GM19372 (cell line): ENCODE results near the gene KLF15.

Experiments used
- ATAC-seq: cut with Tn5 transposase; IDR thresholded peaks from one replicate; pipeline ENCODE4 v1.9.1; 2021; ENCODE audit warnings: mild to moderate bottlenecking, low read depth, moderate library complexity; ENCODE audit not compliant: unreplicated experiment

KLF15 gene

DNA sequence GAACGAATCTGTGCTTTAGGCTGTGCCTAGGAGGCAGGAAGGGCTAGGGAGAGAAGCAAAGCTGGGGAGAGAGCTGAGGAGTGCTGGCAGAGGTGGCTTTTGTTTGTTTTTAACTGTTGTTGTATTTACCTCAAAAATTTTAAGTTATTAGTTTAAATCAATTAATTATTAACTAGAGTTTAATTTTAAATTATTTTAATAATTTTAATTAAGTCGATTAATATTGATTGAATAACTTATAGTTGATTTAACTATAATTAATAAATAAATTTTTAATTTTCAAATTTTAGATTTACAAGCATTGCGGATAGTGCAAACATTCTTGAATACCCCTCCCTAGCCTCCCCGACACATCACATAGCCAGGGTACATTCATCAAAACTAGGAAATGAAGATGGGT, 30.6 kb downstream of the KLF15 start:
- no peak for ATAC-seq

DNA sequence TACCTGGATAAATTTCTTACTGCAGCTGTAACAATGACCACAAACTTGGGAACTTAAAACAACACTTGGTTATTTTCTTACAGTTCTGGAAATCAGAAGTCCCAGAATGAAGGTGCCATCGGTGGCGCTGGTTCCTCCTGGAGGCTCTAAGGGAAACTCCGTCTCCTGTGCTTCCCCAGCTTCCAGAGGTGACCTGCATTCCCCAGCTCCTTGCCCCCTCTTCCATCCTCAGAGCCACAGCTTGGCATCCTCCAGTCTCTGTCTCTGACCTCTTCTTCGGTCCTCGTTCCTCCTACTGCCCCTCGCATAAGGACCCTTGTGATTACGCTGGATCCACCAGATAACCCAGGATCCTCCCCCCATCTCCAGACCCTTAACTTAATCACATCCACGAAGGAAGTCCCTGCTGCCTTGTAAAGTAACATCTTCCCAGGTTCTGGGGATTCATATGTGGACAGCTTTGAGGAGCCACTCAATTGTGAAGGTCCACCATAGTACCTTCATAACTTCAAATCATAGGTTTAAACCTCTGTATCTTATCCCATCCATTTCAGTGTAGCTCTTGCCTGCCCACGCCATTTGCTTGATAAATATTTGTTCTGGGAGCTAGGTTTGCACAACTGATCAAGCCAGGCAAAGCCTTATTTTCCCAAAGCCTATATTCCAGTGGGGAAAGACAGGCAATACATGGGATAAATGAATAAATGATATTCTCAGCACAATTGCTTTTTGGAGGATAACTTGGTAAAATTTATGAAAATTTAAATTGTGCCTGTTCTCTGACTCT, 34.8 kb downstream of the KLF15 start:
- no peak for ATAC-seq

- ATAC-seq, result no peak
Measured at GRCh38 chr3:126321490-126321889, 35.7 kb downstream of the KLF15 start.

DNA sequence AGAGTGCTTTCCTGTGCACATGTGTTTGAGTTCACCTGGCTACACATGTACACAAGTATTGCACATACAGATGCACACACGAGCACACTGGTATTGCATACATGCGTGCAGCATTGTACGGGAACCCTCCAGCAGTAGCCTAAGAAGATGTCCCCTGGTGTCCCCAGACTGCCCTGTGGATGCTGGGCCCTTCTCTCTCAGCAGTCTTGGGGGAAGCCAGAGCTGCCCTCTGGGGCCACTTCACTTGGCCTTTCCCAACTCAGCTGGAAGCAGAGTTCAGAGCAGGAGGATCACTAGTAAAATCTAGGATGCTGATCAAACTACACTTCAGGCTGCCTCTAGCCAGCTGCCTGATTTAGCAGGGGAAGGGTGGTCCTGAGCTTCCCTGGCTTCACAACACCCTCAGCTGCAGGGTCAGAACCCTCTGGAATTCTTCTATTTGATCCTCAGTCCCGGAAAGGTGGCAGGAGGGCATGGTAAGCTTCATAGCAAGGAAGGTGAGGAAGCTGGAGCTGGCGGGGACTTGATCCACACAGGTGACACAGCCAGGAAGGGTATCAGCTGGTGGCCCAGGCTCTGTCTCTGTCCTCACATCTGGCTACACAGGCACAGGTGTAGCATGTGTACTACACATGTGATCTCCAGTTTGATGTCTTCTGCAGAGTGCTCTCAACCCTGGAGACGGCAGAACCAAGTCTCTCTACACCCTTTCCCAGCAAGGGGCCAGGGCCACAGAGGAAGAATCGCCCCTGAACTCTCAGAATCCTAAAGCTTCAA, 36.5 kb downstream of the KLF15 start:
- ATAC-seq, result no peak

- ATAC-seq, result no peak
Measured at GRCh38 chr3:126319701-126320295, 37.4 kb downstream of the KLF15 start.

DNA sequence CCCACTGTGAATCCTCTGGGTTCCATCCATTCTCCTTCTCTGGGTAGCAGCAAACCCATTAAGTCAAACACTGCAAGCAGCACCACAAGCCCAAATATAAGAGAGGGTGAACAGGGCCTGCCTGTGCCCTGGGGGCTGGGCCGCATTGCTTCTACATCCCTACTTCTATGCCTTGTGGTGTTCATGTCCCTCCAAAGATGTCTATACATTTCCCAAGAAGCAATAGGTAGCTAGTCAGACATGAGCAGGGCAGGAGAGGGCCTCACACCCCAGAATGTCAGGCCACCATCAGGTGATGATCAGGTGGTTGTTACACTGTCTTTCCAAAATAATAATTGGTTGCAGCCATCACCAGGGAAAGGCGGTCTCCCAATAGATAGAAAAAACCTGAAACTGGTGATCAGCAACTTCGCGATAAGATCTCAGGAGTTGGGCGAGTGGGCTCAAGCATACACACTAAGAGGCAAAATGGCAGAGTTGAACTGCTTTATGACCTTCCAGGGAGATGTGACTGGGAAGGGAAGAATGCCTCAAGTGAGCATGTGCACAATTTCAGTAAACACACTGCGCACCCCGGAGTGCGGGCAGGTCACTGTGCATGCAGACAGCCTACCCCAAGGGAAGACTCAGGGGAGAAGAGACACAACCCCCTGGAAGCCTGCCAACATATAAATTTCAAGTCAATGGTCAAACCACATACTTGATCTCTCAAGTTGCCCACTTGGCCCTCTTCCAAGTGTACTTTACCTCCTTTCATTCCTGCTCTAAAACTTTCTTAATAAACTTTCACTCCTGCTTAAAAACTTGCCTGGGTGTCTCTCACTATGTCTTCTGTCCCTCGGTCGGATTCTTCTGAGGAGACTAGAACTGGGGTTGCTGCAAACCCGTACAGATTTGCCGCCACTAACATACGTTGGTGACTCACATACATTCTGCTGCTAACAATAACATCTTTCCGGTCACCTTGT, 39.9 kb downstream of the KLF15 start:
- ATAC-seq, result no peak

DNA sequence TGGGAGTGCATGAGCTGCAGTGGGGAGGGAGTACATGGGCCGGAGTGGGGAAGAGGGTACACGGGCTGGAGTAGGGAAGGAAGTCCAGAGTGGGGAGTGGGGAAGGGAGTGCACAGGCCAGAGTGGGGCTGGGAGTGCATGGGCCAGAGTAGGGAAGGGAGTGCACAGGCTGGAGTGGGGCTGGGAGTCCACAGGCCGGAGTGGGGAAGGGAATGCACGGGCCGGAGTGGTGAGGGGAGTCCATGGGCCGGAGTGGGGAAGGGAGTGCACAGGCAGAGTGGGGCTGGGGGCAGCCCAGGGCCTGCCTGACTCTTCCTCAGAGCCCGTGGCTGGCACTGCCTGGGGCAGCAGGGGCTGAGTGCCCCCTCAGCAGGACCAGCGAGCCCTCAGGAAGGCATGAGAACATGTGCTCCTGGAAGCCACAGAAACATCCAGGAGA, 40.7 kb downstream of the KLF15 start:
- ATAC-seq, result no peak

GRCh38 chr3:126316031-126316461, 41.2 kb downstream of the KLF15 start:
- ATAC-seq, result no peak

DNA sequence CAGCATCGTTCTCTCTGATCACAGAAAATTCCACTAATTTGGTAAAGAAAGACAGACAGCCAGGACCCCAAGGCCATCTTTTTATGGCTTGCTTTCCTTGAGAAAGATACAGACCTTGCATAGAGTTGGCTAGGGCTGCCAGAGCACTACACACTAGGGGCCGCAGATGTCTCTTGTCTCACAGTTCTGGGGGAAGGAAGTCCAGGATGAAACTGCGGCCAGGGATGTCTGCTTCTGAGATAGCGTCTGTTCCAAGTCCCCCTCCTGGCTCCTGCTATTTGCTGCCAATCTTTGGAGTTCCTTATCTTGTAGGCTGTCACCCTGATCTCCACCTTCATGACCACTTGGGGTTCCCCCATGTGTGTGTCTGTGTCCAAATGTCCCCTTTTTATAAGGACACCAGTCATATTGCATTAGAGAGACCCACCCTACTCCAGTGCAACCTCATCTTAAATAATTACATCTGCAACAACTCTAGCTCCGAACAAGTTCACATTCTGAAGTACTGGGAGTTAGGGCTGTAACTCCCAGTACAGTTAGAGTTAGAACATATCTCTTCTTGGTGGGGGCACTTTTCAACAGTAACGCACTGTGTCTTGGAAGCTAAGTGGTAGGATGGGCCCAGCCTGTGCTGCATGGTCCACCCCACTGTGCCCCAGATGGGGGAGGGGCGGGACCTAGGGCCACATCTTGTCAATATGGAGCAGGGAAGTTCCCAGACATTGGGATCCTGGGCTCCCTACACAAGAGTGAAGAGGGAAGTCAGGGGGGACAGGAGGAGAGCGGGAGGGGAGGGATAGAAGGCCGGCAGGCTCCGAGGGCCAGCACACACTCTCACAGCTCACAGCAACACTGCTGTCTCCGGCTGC, 42.2 kb downstream of the KLF15 start:
- ATAC-seq, result no peak

GRCh38 chr3:126314305-126314789, 42.9 kb downstream of the KLF15 start:
- no peak for ATAC-seq

DNA sequence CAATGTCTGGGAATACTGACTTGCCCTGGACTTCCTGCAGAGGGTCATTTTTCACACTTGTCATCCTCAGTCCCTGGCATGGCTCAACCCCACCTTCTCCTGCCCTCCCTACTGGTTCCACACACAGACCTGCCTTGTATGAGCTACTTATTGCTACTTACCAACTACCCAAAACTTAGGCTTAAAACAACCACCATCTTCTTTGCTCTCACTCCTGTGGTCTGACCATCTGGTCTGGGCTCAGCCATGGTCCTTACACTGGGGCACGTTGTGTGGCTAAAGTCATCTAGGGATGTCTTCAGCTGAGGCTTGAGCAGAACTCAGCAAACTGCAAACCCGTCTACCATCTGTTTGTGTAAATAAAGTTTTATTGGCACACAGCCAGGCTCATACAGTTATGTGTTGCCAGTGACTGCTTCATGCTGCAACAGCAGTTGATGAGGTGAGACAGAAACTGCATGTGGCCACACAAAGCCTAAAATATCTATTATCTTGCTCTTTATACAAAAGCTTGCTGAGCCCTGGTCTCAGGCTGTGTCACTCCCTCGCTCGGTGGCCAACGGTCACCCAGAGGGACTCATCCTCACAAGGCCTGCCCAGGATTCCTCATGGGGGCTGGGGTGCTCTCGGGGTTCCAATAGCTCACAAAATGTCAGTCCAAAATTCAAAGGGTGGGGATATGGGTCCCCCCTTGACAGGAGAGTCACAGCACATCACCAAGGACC, 43.5 kb downstream of the KLF15 start:
- ATAC-seq, result no peak

DNA sequence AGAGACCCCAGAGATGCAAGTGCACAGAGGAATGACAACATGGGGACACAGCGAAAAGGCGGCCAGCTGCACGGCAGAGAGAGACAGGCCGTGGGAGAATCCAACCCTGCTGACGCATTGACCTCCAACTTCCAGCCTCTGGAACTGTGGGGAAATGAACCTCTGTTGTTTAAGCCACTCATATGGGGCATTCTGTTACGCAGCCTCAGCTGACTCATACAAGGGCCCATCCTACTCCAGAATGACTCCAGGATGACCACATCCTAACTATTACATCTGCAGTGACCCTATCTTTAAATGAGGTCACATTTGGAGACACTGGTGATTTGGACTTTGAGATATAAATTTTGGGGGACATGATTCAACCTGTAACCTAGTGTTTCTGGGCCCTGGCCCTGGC, 44.0 kb downstream of the KLF15 start:
- ATAC-seq, result no peak

GRCh38 chr3:126312341-126312740, 44.9 kb downstream of the KLF15 start:
- no peak for ATAC-seq

DNA sequence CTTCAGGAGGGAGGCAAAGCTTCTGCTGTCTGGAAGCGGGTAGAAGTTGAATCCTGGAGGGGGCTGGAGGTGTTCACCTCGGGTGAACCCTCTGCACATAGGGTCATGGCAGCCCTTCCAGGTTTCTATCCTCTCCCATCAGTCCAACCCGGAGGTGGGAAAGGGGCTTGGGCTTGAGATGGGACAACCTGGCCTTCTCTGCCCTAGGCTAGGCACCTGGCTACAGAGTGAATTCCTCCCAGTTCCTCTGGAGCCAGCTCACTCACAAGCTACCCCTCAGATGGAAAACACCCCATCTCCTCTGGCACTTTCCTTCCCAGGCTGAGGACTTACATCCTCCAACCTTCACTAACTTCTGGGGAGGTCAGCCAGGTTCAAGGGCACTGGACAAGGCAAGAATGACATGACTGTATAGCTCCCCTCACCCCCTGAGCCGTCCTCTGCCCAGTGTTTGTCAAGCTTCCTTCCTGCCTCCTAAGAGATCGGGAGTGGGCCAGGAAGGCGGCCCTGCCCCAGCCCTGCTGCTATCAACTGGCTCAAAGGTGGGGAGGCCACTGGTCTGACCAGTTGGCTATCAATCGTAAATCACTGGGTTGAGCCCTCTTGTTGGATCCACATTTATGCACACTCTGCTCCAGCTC, 45.8 kb downstream of the KLF15 start:
- ATAC-seq, result no peak

DNA sequence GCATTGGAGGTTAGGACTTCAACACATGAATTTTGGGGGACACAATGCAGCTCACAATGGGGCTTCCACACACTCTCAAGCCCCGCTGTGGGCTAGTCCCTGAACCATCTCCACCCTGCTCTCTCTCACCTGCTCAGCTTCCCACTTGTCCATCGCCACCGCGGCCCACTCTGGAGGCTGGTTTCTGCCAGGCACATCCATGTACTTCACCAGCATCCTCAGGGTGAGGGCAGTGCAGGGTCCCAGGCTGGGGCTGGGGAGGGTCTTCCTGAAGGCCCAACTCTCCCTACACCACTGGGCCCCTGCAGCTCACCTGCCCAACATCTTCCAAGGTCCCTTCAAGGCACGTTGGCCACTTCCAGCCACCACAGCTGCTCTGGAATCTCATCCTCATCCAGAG, 46.4 kb downstream of the KLF15 start:
- ATAC-seq, result no peak

- ATAC-seq, result no peak
Measured at GRCh38 chr3:126309861-126310655, 47.1 kb downstream of the KLF15 start.

DNA sequence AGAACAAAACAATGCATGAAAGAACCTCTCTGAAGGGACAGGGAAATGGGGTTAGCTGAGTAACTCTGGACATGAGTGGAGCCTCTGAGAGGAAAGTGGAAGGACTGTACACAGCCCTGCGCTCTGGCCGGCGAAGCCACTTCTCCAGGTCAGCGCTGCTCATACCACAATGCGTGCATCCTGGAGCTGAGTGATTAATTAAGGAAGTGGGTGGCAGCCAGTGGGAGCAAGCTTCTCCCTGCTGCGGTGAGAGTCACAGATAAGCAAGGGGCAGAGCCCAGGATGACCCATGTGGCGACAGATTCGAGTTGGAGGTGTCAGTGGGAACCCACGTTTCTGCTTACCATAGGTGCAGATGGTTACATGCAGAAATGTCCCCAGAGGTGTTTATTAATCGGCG, 48.0 kb downstream of the KLF15 start:
- no peak for ATAC-seq
